ENCODE results near the gene GC. TPM values are rescaled to one million over a fixed set of nuclear protein-coding genes. Genes with fewer than 3 reads are reported as not detected.
"Not testable (repeated sequence)": the region's sequence is repeated elsewhere in the genome, so short reads cannot be mapped to it uniquely, and the experiment has no call there.

The GC gene
- total RNA-seq, 6 experiments from 2014 or later: 2,822 to 4,781 (median 3,863) TPM

GRCh38 chr4:71827826-71828225, 43.9 kb upstream of the GC start:
- DNase-seq (no peak), ATAC-seq (no peak)
- Histone ChIP-seq H3K36me3 (no peaks in the 10 kb centered on the region), H3K4me1 (no peaks in the 10 kb centered on the region), H3K9me3 (no peaks in the 10 kb centered on the region), H3K4me3 (no peak overlapping the region), H3K27me3 (no peaks in the 10 kb centered on the region), H3K27ac (no peak overlapping the region)
- TF ChIP-seq POLR2A (IDR thresholded peaks at IDR 0.05): no peak
- TF ChIP-seq CTCF (IDR thresholded peaks at IDR 0.05): no peak
- intact Hi-C loops (cut with DNase I): no loop called here
- 54% methylated on average over 4 of the region's 4 CpGs for WGBS (ENCODE audit: insufficient coverage, low coverage, low lambda C conversion rate, missing lambda C conversion rate)

GRCh38 chr4:71816676-71817303, 32.9 kb upstream of the GC start:
- H3K4me1 ChIP-seq: no peaks in the 10 kb centered on the region
- no peak for DNase-seq
- intact Hi-C loops (cut with DNase I): no loop called here
- TF ChIP-seq CTCF (IDR thresholded peaks at IDR 0.05) (no peak), POLR2A (IDR thresholded peaks at IDR 0.05) (no peak)
- H3K4me3 ChIP-seq: peak overlapping the region; percentile 18 to 43 (median 34)
- H3K27me3 ChIP-seq: no peaks in the 10 kb centered on the region
- H3K36me3 ChIP-seq: no peaks in the 10 kb centered on the region
- peak overlapping the region in 1 of 3 donors; percentile 55 for H3K27ac ChIP-seq
- peak; percentile 73 to 91 (median 82) for ATAC-seq
- WGBS (ENCODE audit: insufficient coverage, low coverage, low lambda C conversion rate, missing lambda C conversion rate): 35% methylated on average over 4 of the region's 4 CpGs
- H3K9me3 ChIP-seq: no peaks in the 10 kb centered on the region

- ATAC-seq: peak in 3 of 4 donors; percentile 33 to 51 (median 45)
- peak in 1 of 3 donors; percentile 52 for DNase-seq
- 80% methylated on average over 1 of the region's 2 CpGs for WGBS (ENCODE audit: insufficient coverage, low coverage, low lambda C conversion rate, missing lambda C conversion rate)
- Histone ChIP-seq H3K4me3 (no peak overlapping the region), H3K4me1 (no peaks in the 10 kb centered on the region), H3K9me3 (no peaks in the 10 kb centered on the region), H3K36me3 (no peaks in the 10 kb centered on the region), H3K27me3 (no peaks in the 10 kb centered on the region), H3K27ac (no peak overlapping the region)
- intact Hi-C loops (cut with DNase I): no loop called here
- no peak for TF ChIP-seq CTCF (IDR thresholded peaks at IDR 0.05)
- TF ChIP-seq POLR2A (IDR thresholded peaks at IDR 0.05): no peak
Measured at GRCh38 chr4:71814433-71814832, 30.6 kb upstream of the GC start.

GRCh38 chr4:71809805-71810204, 25.9 kb upstream of the GC start:
- H3K9me3 ChIP-seq; H3K4me3 ChIP-seq; intact Hi-C loops (cut with DNase I); H3K27ac ChIP-seq; DNase-seq; H3K4me1 ChIP-seq; H3K36me3 ChIP-seq; H3K27me3 ChIP-seq: not testable (repeated sequence)
- ATAC-seq: peak; percentile 48 to 61 (median 53)
- 0% methylated on average over 1 of the region's 1 CpG for WGBS (ENCODE audit: insufficient coverage, low coverage, low lambda C conversion rate, missing lambda C conversion rate)

GRCh38 chr4:71807469-71807868, 23.6 kb upstream of the GC start:
- ATAC-seq (no peak), DNase-seq (no peak)
- H3K27ac ChIP-seq: no peak overlapping the region
- H3K4me3 ChIP-seq: no peak overlapping the region
- H3K36me3 ChIP-seq: no peaks in the 10 kb centered on the region
- no peaks in the 10 kb centered on the region for H3K27me3 ChIP-seq
- intact Hi-C loops (cut with DNase I): no loop called here
- peaks cover 0 to 14% (median 7%) of the 10 kb centered on the region in 4 donors for H3K4me1 ChIP-seq
- TF ChIP-seq CTCF (IDR thresholded peaks at IDR 0.05): no peak
- TF ChIP-seq POLR2A (IDR thresholded peaks at IDR 0.05): no peak
- H3K9me3 ChIP-seq: no peaks in the 10 kb centered on the region
- 48% methylated on average over 3 of the region's 3 CpGs for WGBS (ENCODE audit: insufficient coverage, low coverage, low lambda C conversion rate, missing lambda C conversion rate)

- intact Hi-C loops (cut with DNase I); H3K9me3 ChIP-seq; DNase-seq; H3K4me3 ChIP-seq; H3K36me3 ChIP-seq; H3K27me3 ChIP-seq; H3K27ac ChIP-seq: not testable (repeated sequence)
- H3K4me1 ChIP-seq: peaks cover 0 to 14% (median 7%) of the 10 kb centered on the region in 4 donors
- WGBS (ENCODE audit: insufficient coverage, low coverage, low lambda C conversion rate, missing lambda C conversion rate): 27% methylated on average over 2 of the region's 2 CpGs
- peak; percentile 68 to 77 (median 74) for ATAC-seq
Measured at GRCh38 chr4:71805230-71805629, 21.4 kb upstream of the GC start.

GRCh38 chr4:71804017-71804697, 20.3 kb upstream of the GC start:
- H3K27me3 ChIP-seq; DNase-seq; H3K9me3 ChIP-seq; H3K4me3 ChIP-seq; H3K36me3 ChIP-seq; intact Hi-C loops (cut with DNase I); H3K27ac ChIP-seq: not testable (repeated sequence)
- WGBS (ENCODE audit: insufficient coverage, low coverage, low lambda C conversion rate, missing lambda C conversion rate): 27% methylated on average over 3 of the region's 4 CpGs
- peak; percentile 47 to 86 (median 66) for ATAC-seq
- peaks cover 0 to 14% (median 7%) of the 10 kb centered on the region in 4 donors for H3K4me1 ChIP-seq
